Measurements from ENCODE around the gene TIMM22.

DNA sequence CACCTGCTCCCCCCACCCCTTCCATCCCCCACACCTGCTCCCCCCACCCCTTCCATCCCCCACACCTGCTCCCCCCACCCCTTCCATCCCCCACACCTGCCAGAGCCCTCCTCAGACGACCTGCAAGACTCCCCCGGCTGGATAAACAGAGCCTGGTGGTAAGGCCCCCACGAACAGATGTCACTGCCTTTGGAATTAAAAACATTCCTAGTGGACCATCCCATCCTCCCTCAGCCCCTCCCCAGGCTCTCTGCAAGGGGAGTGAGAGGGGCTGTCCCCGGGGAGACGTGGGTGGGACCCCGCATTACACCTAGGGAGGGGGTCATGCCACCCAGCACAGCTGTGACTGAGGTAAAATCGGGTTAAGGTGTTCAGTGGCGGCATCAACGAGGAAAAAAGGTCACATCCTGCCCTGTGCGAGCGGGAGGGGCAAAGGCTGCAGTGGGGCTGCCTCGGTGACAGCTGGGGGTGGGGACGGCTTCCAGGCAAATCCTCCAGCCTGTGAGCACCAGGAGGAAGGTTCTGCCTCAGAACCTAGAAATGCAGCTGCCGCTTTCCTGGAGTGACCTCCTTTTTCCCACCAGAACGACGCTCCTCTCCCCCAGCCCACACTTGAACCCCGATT, 38.7 kb downstream of the TIMM22 start:
- TF ChIP-seq, protein P1, sequence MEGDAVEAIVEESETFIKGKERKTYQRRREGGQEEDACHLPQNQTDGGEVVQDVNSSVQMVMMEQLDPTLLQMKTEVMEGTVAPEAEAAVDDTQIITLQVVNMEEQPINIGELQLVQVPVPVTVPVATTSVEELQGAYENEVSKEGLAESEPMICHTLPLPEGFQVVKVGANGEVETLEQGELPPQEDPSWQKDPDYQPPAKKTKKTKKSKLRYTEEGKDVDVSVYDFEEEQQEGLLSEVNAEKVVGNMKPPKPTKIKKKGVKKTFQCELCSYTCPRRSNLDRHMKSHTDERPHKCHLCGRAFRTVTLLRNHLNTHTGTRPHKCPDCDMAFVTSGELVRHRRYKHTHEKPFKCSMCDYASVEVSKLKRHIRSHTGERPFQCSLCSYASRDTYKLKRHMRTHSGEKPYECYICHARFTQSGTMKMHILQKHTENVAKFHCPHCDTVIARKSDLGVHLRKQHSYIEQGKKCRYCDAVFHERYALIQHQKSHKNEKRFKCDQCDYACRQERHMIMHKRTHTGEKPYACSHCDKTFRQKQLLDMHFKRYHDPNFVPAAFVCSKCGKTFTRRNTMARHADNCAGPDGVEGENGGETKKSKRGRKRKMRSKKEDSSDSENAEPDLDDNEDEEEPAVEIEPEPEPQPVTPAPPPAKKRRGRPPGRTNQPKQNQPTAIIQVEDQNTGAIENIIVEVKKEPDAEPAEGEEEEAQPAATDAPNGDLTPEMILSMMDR (IDR thresholded peaks at IDR 0.05) = no peak
- no peak for TF ChIP-seq POLR2A (IDR thresholded peaks at IDR 0.05)

Measured in adrenal gland (tissue), 5 donors.